GM19372 (cell line): ENCODE results near the gene CLEC1B.
"Not testable (repeated sequence)": the region's sequence is repeated elsewhere in the genome, so short reads cannot be mapped to it uniquely, and the experiment has no call there.

Source experiments
- ATAC-seq: cut with Tn5 transposase; IDR thresholded peaks from one replicate; pipeline ENCODE4 v1.9.1; 2021; ENCODE audit warnings: mild to moderate bottlenecking, low read depth, moderate library complexity; ENCODE audit not compliant: unreplicated experiment

The CLEC1B gene

DNA sequence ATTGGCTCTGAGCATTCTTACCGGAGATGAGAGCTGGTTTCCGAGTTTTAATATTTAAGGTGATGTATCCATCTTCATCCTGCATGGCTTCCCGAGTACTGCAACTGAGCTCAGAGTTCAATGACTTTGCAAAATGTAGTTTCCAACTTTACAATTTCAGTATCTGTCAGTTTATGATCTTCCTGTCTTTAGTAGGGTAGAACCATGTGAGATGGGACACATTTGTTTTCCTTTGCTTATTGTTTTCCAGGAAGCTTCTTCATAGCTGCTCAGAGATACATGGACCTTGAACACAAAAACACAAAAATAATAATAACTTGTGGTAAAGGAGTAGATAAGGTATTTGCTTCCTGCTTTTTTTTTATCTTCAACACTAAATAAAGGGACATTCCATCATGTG lies at the start of gene CLEC1B:
CLEC1B (minus strand) TSS at position 106 of the 400 bp plus-strand sequence; CDS start at position 85, 21 bp downstream.
- ATAC-seq = no peak

DNA sequence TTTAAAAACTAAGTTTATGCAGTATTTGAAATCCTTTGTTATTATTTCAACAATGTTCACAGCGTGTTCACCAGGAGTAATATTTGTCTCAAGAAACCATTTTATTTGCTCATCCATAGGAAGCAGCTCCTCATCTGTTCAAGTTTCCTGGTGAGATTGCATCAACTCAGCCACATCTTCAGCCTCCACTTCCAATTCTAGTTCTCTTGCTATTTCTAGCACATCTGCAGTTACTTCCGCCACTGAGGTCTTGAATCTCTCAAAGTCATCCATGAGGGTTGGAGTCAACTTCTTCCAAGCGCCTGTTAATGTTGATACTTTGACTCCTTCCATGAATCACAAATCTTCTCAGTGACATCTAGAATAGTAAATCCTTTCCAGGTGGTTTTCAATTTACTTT lies 49.6 kb upstream of the CLEC1B start:
- no peak for ATAC-seq

DNA sequence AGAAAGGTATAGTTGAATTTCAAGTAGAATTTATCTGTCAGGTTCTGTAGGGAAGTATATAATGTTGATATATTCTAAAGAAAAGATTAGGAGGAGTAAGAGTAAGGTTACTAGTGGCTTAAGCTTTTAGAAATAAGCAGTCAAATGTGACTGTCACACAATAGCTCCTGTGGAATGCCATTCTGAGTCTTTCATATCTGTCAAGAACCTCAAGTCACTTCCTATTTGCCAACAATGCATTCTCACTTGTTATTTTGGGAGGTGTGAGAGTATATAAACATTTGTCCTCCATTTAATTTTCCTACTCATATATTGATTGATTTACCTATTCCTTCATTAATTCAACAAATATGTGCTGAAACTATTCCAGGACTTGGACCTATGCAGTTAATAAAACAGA lies 43.2 kb upstream of the CLEC1B start:
- ATAC-seq = no peak

DNA sequence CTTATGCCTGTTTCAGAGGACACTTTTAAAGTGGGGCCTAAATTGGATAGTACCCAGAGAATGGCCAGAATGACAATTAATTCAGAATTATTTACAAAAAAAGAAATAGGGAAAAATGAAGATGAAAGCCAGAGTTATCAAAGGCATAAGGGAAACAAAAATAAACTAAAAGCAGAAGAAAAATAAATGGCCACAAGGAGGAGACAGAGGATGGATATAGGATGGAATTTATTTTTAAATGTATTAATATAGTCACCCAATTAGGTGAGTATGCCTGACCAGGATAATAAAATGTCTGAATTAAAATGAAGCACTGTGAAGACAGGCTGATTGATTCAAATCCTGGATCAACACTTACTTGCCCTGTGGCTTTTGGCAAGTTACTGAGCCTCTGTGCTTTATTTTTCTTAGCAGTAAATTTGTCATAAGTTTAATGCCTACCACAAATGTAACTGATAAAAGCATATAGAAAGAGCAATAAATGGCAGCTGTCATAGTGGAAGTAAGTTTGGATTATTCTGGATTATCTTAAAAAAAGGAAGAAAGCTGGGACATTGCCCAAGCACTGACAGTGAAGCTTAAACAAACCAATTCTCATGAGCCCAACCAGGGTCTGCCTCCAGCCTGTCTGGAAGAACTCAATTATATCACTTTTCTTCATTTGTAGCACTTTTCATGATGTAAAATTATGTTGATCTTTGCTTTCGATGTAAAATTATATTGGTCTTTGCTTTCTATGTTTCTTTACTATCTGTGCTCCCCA lies 35.0 kb upstream of the CLEC1B start:
- ATAC-seq = no peak

DNA sequence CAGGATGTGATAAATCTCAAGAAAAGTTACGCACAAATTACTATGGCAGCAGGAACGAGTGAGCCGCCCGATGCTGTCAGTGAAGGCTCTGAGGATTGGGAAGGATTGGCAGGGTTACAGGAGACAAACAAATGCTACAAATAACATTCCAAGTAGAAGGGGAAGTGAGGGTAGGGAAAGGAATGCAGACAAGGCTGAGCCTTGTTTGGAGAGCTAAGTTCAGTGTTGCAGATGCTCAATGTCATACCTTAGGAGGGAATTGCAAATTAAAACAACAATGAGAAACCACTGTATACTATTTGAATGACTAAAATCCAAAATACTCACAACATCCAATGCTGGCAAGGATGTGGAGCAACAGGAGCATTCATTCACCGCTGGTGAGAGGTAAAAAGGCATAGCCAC lies 32.9 kb upstream of the CLEC1B start:
- no peak for ATAC-seq

DNA sequence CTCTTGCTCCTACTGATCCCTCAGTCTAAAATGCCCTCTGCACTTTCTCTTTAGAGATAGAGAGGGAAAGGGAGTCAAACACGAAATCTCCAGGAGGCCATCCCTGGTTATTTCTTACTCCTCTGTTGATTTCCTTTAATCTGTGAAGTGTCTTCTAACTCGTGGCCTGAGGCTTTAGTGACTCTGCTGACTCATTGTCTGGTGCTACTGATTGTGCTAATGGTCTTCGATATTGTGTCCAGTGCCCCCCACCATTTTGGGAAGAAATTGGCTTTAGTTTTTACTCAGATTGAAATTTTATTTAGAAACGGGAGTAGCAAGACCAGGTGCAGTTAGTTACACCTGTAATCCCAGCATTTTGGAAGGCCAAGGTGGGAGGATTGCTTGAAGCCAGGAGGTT lies 32.4 kb upstream of the CLEC1B start:
- no peak for ATAC-seq

DNA sequence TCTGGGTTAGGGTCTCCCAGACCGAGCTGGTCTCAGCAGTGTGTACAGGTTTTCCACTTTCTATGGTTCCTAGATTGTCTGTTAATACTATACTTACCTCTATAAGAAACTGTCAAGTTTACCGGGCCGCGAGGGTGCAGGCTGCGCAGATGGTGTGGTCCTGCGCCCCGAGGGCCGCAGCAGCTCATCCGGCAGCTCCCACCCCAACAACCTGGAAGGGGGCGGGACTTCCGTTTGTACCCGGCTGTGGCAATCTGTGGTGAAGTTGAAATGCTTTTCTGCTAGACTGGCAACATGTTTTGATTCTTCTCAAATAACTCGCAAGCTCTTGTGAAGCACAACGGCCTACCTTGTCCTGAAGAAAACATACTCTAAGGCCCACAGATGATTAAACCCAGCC lies 31.5 kb upstream of the CLEC1B start, which contains the start of gene CLEC9A:
CLEC9A (plus strand) TSS at position 237 of the 400 bp plus-strand sequence. CDS start 22,006 bp downstream, outside the sequence.
- ATAC-seq = no peak

DNA sequence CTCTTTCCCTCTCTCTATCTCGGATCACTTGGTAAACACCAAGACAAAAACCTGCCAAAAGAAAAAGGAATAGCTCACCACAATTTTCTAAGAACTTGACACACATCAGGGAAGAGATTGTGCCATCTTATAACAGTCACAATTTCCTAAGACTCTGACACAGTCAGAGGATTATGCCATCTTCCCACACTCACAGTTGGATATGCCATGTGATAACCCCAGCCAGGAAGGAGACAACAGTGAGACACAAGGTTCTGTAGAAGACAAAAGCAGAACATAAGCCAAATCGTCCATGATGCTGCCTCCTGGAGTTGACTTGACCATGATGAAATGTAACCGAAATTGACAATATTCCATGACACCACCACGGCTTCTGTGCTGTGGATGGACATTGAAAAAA lies 28.8 kb upstream of the CLEC1B start:
- ATAC-seq = no peak

DNA sequence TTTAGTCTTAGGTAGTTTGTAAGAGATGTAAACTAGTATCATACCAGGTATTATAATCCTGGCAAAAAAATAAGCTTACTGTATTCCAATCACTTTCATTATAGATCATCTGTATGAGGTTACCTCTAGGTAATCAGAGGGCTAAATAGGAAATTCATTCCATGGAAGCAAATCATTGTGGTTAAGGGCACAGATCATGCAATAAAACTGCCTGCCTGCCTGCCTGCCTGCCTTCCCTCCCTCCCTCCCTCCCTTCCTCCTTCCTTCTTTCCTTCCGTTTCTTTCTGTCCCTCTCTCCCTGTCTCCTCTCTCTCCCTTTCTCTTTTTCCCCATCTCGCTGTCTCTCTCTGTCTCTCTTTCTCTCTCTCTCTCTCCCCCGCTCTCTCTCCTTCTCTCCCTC lies 28.4 kb upstream of the CLEC1B start:
- no peak for ATAC-seq

DNA sequence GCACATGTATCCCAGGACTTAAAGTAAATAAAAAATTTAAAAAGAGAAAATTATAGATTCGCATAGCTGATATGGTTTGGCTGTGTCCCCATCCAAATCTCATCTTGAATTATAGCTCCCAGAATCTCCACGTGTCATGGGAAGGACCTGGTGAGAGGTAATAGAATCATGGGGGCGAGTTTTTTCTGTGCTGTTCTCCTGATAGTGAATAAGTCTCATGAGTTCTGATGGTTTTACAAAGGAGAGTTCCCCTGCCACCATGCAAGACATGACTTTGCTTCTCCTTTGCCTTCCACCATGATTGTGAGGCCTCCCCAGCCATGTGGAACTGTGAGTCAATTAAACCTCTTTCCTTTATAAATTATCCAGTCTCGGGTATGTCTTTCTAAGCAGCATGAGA lies 27.7 kb upstream of the CLEC1B start:
- not testable (repeated sequence) for ATAC-seq

DNA sequence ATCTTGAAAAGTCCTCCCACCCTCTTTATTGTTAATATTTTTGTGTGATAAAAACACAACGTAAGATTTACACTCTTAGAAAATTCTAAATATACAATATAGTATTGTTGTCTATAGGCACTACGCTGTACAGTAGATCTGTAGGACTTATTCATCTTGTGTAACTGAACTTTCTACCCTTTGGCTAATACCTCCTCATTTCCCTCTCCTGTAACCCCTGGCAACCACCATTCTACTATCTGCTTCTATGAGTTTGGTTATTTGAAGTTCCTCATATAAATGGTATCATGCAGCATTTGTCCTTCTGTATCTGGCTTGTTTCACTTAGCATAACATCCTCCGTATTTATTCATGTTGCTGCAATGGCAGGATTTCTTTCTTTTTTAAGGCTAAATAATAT lies 26.3 kb upstream of the CLEC1B start:
- no peak for ATAC-seq

DNA sequence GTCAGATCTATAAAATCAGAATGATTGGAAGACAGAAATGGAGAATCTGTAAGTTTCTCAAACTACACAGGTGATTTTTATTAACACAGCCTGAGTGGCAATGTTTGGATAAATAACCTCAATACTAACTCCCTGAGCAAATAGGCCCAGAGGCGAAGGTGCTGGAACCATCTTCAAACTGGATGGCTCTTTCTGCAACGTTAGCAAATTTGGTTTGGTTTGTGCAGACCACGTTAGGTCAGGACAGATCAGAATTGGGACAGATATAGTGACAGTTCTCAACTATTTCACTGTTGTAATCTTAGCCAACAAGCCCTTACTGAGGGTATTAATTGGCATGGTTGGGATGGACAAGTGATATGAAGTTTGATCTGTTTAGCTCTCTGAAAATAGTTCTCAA lies 22.4 kb upstream of the CLEC1B start:
- no peak for ATAC-seq

DNA sequence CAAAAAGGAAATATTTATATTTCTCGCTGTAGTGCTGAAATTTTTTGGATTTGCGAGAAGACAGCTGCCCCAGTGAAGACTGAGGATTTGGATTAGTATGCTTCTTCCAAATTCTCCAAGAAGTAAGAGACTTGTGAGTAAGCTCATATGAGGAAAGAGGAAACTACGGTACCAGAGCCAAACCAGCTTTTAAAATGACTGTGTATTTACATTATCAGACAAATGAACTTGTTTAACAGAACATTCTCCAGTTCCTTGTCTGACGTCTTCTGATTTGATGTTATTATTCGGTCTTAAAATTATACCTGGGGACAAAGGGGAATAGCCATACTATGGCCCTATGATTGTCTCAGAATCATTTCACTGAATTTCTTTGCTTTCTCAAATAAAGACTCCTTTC lies 19.5 kb upstream of the CLEC1B start:
- no peak for ATAC-seq

DNA sequence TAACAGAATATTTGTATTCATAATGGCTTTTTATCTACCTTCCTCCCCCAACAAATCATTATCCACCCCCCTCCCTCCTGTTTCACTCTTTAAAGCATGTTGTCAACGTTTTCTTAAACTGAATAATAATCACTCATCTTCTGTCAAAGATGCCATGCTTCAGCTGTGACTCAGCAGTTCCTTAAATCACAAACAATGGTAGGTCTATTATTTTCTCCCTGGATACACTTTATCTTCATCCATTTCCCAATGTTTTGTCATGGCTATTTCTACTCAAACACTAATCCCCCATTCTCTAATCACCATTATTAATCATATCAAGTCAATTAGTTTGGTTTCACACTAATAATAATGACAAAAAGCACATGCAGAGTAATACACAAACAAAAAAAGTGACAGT lies 18.0 kb upstream of the CLEC1B start:
- ATAC-seq = no peak

DNA sequence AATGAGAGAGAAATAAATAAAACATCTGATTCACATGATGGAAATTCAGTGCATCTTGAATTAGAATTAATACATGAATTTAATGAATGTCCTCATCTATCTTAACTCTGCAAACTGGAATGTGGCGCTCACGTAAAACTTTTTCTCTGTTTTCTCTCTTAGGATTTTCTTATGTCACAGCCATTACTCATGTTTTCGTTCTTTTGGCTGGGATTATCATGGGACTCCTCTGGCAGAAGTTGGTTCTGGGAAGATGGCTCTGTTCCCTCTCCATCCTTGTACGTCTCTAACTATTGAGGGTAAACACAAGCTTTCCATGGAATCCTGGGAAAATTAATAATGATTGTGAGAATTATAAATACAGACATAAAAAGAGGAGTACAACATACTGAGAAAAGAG lies 16.5 kb upstream of the CLEC1B start:
- no peak for ATAC-seq

DNA sequence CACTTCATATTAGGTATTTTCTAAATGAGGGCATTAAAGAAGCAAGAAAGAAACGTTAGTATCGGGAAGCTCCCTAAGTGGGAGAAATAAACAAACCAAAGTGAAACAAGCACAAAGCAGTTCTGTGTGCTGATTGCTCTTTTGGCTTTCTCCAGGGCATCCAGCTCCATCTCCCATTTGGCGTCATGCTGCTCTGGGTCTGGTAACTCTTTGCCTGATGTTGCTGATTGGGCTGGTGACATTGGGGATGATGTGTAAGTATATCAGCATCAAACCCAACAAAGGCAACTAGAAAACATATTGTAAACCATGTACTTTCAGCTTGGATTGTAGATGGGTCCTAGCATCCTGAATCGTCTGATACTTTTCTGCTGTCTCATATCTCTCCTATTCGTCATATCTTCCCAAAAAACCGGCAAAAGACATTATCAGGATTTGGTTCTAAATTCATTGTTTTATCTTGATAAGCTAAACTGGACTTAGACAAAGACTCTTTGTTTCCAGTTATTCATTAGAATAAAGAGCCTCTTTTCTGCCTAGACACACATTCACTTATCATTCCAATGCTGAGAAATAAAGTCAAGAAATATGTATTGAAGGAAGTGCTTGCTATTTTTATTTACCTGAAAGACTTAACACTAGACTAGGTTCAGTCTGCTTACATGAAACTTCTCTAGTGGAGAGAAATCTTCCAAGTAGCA lies 13.9 kb upstream of the CLEC1B start:
- ATAC-seq = no peak

DNA sequence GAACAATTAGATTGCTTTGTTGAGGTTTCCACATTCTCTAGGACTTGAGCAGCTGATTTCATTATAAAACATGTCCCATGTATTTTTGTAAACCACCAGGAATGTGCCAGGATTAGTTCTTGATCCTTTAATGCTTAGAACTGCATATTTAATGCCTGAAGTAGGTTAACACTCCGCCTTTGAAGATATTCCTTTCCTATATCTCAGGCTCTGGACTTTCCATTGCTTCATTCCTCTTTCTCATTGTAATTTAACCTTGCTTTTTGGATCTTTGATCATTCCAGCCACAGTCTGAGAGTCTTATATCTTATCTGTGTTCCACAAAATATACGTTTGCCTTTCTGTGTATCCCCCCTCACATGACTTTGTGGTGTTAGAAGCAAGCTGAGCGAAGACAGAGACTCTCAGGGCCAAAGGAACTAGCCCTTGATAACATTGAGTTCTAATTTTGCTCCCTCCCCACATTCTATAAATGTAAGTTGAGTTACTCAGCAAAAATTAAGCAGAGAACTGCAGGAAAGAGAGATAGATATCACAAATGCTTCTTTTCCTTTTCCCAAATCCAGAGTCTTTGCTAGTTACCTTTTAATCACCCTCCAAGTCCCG lies 2.4 kb upstream of the CLEC1B start:
- ATAC-seq = no peak

DNA sequence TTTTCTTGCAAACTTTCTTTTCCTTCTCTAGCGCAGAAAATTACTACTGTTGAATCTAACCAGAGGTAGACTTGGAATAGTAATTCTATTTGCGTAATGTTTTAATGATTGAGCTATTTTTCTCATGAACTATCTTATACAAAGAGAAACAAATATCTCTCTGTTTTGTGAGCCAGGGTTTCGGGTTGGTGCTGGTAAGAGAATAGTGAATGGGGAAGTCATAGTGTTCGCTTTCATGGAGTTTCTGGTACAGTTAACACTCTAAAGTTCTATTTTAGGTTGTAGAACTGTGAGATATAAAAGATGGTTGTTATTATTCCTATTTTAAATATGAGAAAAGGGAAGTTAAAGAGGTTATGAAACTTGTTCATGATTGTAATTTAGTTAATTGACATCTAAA lies 6.6 kb downstream of the CLEC1B start:
- ATAC-seq = no peak

DNA sequence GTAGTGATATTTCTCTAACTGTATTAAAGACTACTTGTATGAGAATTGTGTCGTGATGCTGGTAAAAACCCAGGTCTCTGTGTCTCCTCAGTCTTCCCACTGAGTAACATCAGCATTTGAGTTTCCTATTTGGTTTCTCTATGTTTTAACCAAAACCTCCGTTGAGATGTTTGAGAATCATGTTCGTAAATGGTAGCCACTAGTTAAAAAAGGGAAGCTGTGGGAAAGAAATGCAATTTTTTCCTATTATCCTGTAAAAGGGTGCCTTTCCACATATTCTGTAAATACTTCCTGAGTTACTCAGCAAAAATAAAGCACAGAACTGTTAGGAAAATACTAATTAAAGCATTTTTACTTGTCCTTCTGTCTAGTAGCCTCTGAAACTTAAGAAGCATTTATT lies 7.0 kb downstream of the CLEC1B start:
- ATAC-seq = no peak

DNA sequence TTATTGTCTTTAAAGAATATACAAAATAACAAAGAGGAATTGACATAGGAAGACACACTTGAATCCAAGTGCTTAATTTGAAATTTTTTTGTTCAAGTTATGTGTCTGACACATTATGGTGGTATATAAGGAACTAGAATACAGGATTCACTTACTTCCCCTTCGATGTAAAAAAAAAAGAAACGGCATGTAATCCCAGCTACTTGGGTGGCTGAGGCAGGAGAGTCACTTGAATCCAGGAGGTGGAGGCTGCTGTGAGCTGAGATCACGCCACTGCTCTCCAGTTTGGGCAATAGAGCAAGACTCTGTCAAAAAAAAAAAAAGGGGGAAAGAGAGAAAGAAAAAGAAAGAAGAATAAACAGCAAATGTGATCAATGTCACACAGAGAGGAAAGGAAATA lies 18.8 kb downstream of the CLEC1B start:
- no peak for ATAC-seq

DNA sequence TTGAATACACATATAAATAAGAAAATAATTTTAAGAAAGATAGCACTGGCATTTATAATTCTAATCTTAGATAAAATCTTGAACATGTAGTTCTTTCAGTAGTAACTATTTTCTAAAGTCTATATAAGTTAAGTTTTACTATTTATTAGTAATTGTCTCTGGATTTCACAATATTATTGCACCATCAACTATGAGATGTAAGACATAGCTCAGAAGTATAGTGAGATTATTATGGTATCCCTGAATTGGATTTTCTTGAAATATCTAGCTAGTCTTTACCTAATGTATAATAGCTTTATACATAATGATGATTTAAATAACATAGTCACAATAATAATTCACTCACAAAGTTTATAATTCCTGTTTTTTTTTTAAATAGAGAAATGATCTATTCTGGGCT lies 21.0 kb downstream of the CLEC1B start:
- ATAC-seq = no peak

DNA sequence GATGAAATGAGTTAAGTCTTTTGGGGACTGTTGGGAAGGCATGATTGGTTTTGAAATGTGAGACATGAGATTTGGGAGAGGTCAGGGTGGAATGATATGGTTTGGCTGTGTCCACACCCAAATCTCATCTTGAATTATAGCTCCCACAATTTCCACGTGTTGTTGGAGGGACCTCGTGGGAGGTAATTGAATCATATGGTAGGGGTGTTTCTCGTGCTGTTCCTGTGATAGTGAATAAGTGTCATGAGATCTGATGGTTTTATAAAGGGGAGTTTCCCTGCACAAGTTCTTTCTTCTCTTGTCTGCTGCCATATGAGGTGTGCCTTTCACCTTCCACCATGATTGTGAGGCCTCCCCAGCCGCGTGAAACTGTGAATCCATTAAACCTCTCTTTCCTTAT lies 22.3 kb downstream of the CLEC1B start:
- ATAC-seq = not testable (repeated sequence)
